Progenitor cell of endocrine pancreas (in vitro differentiated cells): Measurements from ENCODE around the gene NFATC2. TPM values are rescaled to one million over a fixed set of nuclear protein-coding genes. Genes with fewer than 3 reads are reported as not detected.

Experiments
- DNase-seq: peaks from one replicate; pipeline ENCODE4 v3.0.0; 2021; ENCODE audit warnings: low spot score; ENCODE audit not compliant: unreplicated experiment
- H3K27ac Mint-ChIP-seq: 2 replicates; pipeline ENCODE4 v1.8.0; 2021; ENCODE audit warnings: mild to moderate bottlenecking, moderate library complexity, mixed read lengths
- H3K27me3 Mint-ChIP-seq: 2 replicates; pipeline ENCODE4 v1.8.0; 2021; ENCODE audit warnings: mixed read lengths
- H3K36me3 Mint-ChIP-seq: 2 replicates; pipeline ENCODE4 v1.8.0; 2022; ENCODE audit warnings: mixed read lengths; ENCODE audit not compliant: insufficient read depth
- H3K4me1 Mint-ChIP-seq: 2 replicates; pipeline ENCODE4 v1.8.0; 2021; ENCODE audit warnings: low read depth, mixed read lengths
- H3K4me3 Mint-ChIP-seq: 2 replicates; pipeline ENCODE4 v1.8.0; 2021; ENCODE audit warnings: low read depth, mild to moderate bottlenecking, moderate library complexity, mixed read lengths
- H3K9me3 Mint-ChIP-seq: 2 replicates; pipeline ENCODE4 v1.8.0; 2021; ENCODE audit warnings: low read depth, mixed read lengths
- CTCF ChIP-seq: fragments of 200-600 bp; sonication (generic); IDR thresholded peaks from one replicate; pipeline ENCODE4 v1.5.0; 2021; ENCODE audit warnings: antibody characterized with exemption, mild to moderate bottlenecking; ENCODE audit not compliant: unreplicated experiment
- total RNA-seq: library from RNA; stranded (reverse); gene quantifications from 2 replicates; pipeline ENCODE4 v1.2.1, GENCODE V29; 2021

NFATC2 gene
- total RNA-seq, 1 donor from 2014 or later: 11.2 TPM

- H3K27me3 Mint-ChIP-seq: no peaks in the 10 kb centered on the region
- DNase-seq: no peak
- H3K9me3 Mint-ChIP-seq: no peaks in the 10 kb centered on the region
- peaks cover 8% of the 10 kb centered on the region for H3K36me3 Mint-ChIP-seq
- H3K4me1 Mint-ChIP-seq: no peaks in the 10 kb centered on the region
- no peak overlapping the region for H3K27ac Mint-ChIP-seq
- no peak overlapping the region for H3K4me3 Mint-ChIP-seq
- no peak for TF ChIP-seq CTCF
Observed at GRCh38 chr20:51438136-51438535, 104.4 kb downstream of the NFATC2 start.

GRCh38 chr20:51437182-51437924 is 105.2 kb downstream of the NFATC2 start:
- Mint-ChIP-seq H3K4me3 (no peak overlapping the region), H3K9me3 (no peaks in the 10 kb centered on the region), H3K27ac (no peak overlapping the region), H3K27me3 (no peaks in the 10 kb centered on the region), H3K4me1 (peaks cover 2% of the 10 kb centered on the region), H3K36me3 (peaks cover 9% of the 10 kb centered on the region)
- DNase-seq: no peak
- no peak for TF ChIP-seq CTCF

GRCh38 chr20:51434580-51435247 is 107.8 kb downstream of the NFATC2 start:
- peaks cover 12% of the 10 kb centered on the region for H3K4me1 Mint-ChIP-seq
- H3K27me3 Mint-ChIP-seq: peaks cover 5% of the 10 kb centered on the region
- peaks cover 11% of the 10 kb centered on the region for H3K36me3 Mint-ChIP-seq

GRCh38 chr20:51434026-51434425 is 108.5 kb downstream of the NFATC2 start:
- no peak overlapping the region for H3K27ac Mint-ChIP-seq
- TF ChIP-seq CTCF: no peak
- H3K9me3 Mint-ChIP-seq: no peaks in the 10 kb centered on the region

More at GRCh38 chr20:51434580-51435247, 107.8 kb downstream of the NFATC2 start:
- no peak overlapping the region for H3K27ac Mint-ChIP-seq
- DNase-seq: no peak
- H3K9me3 Mint-ChIP-seq: no peaks in the 10 kb centered on the region
- no peak overlapping the region for H3K4me3 Mint-ChIP-seq
- TF ChIP-seq CTCF: no peak

GRCh38 chr20:51432875-51433274 is 109.6 kb downstream of the NFATC2 start:
- no peaks in the 10 kb centered on the region for H3K9me3 Mint-ChIP-seq

More at GRCh38 chr20:51434026-51434425, 108.5 kb downstream of the NFATC2 start:
- peaks cover 16% of the 10 kb centered on the region for H3K4me1 Mint-ChIP-seq
- no peak for DNase-seq
- H3K36me3 Mint-ChIP-seq: peaks cover 11% of the 10 kb centered on the region
- H3K4me3 Mint-ChIP-seq: no peak overlapping the region
- peaks cover 5% of the 10 kb centered on the region for H3K27me3 Mint-ChIP-seq

More at GRCh38 chr20:51432875-51433274, 109.6 kb downstream of the NFATC2 start:
- H3K4me1 Mint-ChIP-seq: peaks cover 26% of the 10 kb centered on the region
- no peak overlapping the region for H3K4me3 Mint-ChIP-seq
- TF ChIP-seq CTCF: no peak
- no peak overlapping the region for H3K27ac Mint-ChIP-seq
- no peak for DNase-seq
- peaks cover 11% of the 10 kb centered on the region for H3K36me3 Mint-ChIP-seq
- H3K27me3 Mint-ChIP-seq: peaks cover 11% of the 10 kb centered on the region
